ENCODE data around the gene ARHGEF10L. TPM values are rescaled to one million over a fixed set of nuclear protein-coding genes. Genes with fewer than 3 reads are reported as not detected.

Gene ARHGEF10L
- total RNA-seq, 1 experiment from 2014 or later, result 51.7 TPM

GRCh38 chr1:17523321-17524041 lies 16.0 kb upstream of the ARHGEF10L start:
- DNase-seq (ENCODE audit: low read depth), result no peak

DNA sequence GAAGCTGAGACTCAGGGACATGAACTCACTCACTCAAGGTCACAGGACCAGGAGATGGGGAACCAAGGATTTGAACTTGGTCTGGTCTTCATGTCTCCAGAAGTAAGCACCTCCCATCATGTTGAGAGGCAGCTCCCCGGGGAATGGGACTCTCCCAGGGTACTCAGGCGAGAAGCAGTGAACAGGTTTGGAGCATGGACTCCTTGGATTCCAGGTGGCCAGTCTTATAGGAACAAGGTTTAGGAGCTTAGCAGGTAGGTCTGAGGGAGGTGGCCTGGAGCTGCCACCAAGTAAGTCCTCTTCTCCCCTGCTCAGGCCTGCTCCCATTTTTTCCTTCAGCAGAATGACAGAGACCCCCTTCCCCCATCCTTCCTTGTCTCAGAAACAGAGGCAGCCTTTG lies 14.9 kb upstream of the ARHGEF10L start:
- DNase-seq (ENCODE audit: low read depth), result no peak

- no peak for DNase-seq (ENCODE audit: low read depth)
Observed at GRCh38 chr1:17525996-17526686, 13.4 kb upstream of the ARHGEF10L start.

DNA sequence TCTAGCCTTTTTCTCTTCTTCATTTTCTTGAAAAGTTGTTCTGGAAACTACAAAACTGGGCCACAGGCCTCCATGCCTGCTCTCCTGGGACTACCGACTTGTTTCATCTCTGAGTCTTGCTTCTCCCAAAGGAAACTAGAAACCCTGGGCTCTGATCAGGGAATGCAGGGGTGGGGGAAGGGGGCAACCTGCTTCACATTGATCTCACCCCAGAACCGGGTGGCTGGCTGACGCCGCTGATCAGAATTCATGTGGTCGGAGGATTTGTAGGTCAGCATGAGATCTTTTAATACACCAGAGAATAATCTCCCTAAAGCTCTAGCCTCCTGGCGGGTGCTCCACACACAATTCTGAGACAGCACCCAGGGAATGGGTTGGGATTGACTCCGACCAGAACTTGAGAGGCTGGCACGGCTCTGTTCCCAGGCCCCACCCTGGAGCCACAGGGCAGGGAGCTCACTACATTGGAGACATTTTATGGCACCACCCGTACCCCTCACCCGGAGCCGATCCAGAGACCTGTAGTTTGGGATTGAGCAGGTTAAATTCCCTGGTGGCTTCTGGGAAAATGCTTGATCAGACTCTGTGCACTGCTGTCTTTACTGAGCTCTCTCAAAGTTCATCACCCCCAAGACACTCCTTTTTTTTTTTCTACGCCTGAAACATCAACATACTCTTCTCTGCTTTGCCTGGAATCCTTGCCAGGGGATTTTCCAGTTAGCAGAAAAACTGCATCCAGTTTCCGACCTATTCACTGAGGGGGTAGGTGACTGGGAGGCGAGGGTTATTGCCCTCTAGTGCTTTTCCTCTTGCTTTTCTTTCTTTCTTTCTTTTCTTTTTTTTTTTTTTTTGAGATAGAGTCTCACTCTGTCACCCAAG lies 12.2 kb upstream of the ARHGEF10L start:
- DNase-seq (ENCODE audit: low read depth), result no peak

- DNase-seq (ENCODE audit: low read depth), result no peak
Observed at GRCh38 chr1:17529381-17529780, 10.1 kb upstream of the ARHGEF10L start.

GRCh38 chr1:17531343-17531681 lies 8.2 kb upstream of the ARHGEF10L start:
- no peak for DNase-seq (ENCODE audit: low read depth)

DNA sequence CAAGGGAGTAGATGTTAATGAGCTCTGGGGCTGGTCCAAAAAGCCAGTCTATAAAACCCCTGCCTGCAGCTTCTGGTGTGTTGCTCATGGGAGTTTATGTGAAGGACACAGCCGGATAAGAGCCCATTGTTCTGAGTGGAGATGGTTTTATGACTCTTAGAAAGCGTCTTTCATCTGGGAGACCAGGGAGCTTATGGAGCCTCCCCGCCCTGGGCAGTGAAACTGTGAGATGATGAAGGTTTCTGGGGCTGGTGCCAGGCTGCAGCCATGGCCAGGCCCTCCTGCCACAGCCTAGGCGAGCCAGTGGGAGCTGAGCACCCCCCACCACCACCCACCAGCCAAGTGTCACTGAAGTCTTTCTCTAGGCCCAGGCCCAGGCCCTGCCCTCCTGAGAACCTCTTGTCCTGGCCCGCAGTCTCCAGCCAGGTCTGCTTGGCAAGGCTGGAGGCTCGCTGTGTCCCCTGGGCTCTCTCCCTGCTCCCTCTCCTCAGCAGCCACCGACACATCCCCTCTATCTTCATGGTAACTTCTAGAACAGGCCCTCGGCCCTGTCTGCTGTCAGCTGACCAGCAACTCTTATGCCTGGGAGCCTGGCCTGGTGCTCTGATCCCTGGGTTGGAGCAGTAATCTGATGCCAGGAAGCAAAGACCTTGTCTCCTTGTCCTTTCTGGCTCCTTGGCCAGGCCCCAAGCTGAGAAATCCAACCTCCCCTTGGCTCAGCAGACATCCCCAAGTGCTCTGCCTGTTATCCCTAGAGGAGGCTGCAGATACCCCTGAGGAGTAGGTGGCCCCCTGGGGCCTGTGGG lies 7.6 kb upstream of the ARHGEF10L start:
- DNase-seq (ENCODE audit: low read depth), result no peak

DNA sequence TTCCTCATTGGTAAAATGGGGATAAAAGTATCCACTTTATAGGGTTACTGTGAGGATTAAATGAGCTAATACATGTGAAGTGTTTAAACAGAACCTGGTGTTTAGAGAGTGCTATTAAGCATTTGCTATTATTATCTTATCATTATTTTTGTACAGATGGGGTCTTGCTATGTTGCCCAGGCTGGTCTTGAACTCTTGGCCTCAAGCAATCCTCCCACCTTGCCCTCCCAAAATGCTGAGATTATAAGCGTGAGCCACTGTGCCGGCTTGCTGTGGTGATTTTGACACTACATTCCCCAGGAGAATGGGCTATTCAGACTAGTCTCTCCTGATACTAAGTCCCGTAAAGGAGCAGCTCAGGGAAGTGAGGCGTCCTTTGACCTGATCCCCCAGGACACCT lies 6.3 kb upstream of the ARHGEF10L start:
- no peak for DNase-seq (ENCODE audit: low read depth)

- DNase-seq (ENCODE audit: low read depth), result no peak
Observed at GRCh38 chr1:17535300-17535936, 4.1 kb upstream of the ARHGEF10L start.

DNA sequence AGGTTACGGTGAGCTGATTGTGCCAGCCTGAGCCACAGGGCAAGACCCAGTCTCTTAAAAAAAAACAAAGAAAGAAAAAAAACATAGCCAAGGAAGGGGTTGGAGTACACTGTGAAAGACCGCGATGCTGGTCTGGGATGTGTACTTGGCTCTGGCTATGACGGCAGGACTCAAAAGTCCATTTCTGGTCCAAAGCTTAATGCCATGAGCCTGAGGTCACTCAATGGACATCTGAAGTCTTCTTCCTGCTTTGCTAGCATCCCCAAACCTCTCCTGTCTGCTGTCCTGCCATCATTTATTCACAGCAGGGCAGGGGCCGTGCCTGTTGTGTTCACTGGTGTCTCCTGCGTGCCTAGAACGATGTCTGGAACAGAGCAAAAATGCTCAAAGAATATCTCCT lies 1.5 kb upstream of the ARHGEF10L start:
- DNase-seq (ENCODE audit: low read depth), result no peak

DNA sequence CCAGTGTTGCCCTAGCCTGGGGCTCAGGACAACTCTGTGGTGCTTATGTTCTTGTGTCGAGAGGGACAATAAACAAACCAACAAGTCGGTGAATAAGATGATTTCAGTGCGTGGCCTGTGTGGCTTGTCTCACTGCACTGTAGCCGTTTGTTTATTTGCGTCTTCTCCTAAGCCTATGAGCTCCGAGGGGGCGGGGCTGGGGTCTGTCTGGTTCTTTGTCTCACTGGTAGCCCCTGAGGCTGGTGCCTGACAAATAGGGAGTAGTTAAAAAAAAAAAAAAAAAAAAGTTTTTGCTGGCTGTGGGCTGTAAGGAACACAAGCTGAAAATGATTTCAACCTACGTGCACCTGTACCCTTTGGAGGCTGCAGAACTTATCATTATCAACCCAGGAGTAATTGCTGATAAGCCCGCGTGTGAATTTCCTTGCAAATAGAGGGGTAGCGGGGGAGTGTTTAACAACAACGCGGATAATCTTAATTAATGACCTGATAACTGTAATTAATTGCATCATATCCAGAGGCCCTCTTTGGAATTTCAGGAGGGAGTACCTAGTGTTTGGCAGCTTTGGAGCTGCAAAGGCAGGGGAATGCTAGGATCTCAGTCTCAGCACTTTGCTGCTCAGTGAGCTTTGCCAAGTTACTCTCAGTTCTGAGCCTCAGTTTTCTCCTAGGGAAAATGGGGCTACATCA lies 925 bp upstream of the ARHGEF10L start:
- no peak for DNase-seq (ENCODE audit: low read depth)

DNA sequence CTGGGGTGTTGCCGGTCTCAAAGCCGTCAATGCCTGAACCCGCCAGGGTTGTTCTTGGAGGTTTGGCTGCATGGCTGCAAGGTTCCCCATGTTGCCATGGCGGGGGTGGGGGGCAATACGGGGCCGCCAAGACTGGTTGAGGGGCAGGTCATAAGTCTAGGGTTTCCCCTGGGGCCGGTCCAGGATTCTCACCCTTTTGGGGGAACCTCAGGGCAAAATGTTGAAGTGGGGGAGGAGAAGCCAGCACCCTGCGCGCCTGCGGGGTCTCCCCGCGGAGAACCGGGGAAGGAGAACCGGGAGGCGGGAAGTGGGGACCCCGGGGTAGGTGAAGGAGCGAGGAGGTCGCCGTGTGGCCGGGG lies 401 bp upstream of the ARHGEF10L start:
- DNase-seq (ENCODE audit: low read depth), result no peak

DNA sequence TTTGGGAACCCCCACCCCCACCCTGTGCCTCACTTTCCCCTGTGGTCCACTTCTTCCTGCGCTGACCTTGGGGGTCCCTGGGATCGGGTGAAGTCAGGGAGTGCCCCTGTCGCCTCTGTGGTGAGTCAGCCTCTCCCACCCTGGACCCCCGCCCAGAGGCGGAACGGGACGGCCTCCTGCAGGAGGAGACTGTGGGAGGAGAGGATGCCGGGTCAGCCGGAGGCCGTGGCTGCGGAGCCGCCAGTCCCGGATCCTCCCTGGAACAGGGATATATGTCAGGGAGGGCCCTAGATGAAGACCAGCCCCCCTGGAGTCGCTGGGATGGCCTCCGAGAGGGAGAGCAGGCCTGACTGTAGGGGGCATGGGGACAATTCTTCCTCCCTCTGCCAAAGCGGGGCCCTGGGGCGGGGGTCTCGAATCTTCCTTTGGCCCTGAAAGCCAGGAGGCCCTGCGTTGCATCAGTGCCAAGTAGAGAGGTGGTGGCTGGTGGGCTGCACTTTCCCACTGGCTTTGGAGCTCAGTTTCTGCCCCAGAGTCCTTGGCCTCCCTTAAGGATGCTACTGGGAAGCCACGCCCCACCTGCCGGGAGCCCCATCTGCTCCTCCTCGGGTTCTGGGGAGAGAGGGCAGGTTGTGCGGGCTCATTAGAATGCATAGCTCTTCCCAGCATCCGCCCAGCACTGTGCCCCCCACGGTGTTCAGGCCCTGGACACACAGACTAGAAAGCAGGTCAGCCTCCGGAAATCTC lies 930 bp downstream of the ARHGEF10L start:
- DNase-seq (ENCODE audit: low read depth), result no peak

DNA sequence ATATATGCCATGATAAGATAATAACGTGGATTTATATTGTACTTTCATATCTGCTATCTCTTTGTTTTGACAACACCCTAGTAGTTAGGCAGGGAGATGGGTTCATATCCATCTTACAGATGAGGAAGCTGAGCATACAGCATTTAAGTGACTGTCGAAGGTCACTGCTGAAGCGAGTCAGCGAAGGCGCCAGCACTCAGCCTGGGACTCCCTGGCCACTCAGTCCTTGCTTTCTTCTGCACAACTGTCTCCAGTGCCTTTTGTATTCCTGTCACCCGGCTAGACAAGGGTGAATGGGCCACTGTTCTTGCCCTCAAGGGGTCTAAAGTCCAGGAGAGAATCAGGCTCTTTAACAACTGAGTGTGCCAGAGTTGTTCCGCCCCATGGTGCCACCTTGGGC lies 3.1 kb downstream of the ARHGEF10L start:
- DNase-seq (ENCODE audit: low read depth), result no peak

- DNase-seq (ENCODE audit: low read depth), result no peak
Observed at GRCh38 chr1:17544776-17545350, 5.4 kb downstream of the ARHGEF10L start.

DNA sequence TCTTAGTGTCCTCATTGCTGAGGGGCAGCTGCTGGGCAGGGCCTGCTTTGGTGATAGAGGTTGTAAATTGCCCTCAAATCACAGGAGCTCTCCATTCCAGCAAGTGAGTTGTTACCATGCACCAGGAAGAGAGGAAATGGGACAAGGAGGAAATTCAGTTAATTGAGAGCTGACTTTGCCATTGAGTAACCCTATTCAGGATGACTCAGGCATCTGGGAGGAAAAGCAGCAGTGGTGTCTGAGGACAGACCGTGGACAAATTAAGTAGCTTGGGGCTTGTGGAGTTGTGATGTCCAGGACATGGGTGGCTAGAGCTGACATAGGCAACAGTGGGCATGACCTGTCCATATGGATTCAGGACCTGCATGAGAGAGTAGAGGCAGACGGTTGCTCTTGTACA lies 5.9 kb downstream of the ARHGEF10L start:
- peak; percentile 69 for DNase-seq (ENCODE audit: low read depth)

DNA sequence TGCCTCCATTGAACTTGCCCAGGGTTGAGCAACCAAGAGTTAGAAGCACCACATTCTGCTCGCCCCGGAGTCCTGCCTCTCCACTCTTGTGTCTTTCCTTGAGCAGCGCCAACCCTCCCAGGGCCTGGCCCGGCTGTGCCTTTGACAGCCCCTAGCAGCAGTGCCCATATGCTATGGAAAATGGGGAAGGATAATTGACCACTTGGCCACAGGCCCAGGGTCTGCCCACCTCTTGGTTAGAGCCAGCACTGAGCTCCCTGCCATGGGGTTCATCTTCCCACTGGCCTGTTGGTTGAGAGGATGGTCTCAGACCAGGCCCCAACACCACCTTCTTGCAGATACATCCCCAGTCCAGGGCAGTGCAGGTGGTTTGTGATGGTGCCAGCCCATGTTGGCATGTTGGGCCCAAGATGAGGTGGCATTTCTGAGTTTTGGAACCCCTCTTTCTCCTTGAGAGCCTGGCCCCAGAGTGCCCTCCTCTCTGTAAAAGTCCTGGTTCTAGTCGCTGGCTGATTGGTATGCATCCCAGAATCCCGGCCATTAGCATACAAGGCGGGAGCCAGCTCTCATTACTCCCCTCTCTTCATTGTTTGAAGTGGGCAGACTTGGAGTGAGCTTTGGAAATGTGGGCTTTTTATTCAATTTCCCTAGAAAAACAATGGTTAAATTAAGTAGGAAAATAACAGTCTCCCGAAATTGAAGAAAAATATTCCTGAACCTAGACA lies 7.6 kb downstream of the ARHGEF10L start:
- no peak for DNase-seq (ENCODE audit: low read depth)

- DNase-seq (ENCODE audit: low read depth), result no peak
Observed at GRCh38 chr1:17549384-17549783, 9.9 kb downstream of the ARHGEF10L start.
